ENCODE results near the gene HACD3. TPM values are rescaled to one million over a fixed set of nuclear protein-coding genes. Genes with fewer than 3 reads are reported as not detected.
"Not testable (repeated sequence)": the region's sequence is repeated elsewhere in the genome, so short reads cannot be mapped to it uniquely, and the experiment has no call there.

The HACD3 gene
- polyA plus RNA-seq, 4 donors: 139 to 184 (median 164) TPM

- no peak for DNase-seq (ENCODE audit: low read depth in 4 of 4, low spot score in 2 of 4)
Observed at GRCh38 chr15:65595960-65596359, 65.7 kb downstream of the HACD3 start.

- DNase-seq (ENCODE audit: low read depth in 4 of 4, low spot score in 2 of 4): no peak
Observed at GRCh38 chr15:65598468-65598867, 68.2 kb downstream of the HACD3 start.

GRCh38 chr15:65599677-65600076 is 69.4 kb downstream of the HACD3 start:
- no peak for DNase-seq (ENCODE audit: low read depth in 4 of 4, low spot score in 2 of 4)

GRCh38 chr15:65603134-65603533 is 72.9 kb downstream of the HACD3 start:
- no peak for DNase-seq (ENCODE audit: low read depth in 4 of 4, low spot score in 2 of 4)

- DNase-seq (ENCODE audit: low read depth in 4 of 4, low spot score in 2 of 4): no peak
Observed at GRCh38 chr15:65603559-65603958, 73.3 kb downstream of the HACD3 start.

- peak; percentile 87 to 93 (median 92) for DNase-seq (ENCODE audit: low read depth in 4 of 4, low spot score in 2 of 4)
Observed at GRCh38 chr15:65610871-65611718, 80.8 kb downstream of the HACD3 start, which contains the start of gene INTS14. Gene INTS14, minus strand, starts transcription at chr15:65611131. Its CDS starts 3,751 bp downstream, at chr15:65607380.

GRCh38 chr15:65611888-65612615 is 81.8 kb downstream of the HACD3 start:
- peak in 1 of 4 donors; percentile 6 for DNase-seq (ENCODE audit: low read depth in 4 of 4, low spot score in 2 of 4)

- no peak for DNase-seq (ENCODE audit: low read depth in 4 of 4, low spot score in 2 of 4)
Observed at GRCh38 chr15:65612616-65612946, 82.3 kb downstream of the HACD3 start.

- no peak for DNase-seq (ENCODE audit: low read depth in 4 of 4, low spot score in 2 of 4)
Observed at GRCh38 chr15:65612949-65613744, 82.9 kb downstream of the HACD3 start.

- not testable (repeated sequence) for DNase-seq (ENCODE audit: low read depth in 4 of 4, low spot score in 2 of 4)
Observed at GRCh38 chr15:65615887-65616286, 85.6 kb downstream of the HACD3 start.

- DNase-seq (ENCODE audit: low read depth in 4 of 4, low spot score in 2 of 4): no peak
Observed at GRCh38 chr15:65618560-65619109, 88.4 kb downstream of the HACD3 start.

- no peak for DNase-seq (ENCODE audit: low read depth in 4 of 4, low spot score in 2 of 4)
Observed at GRCh38 chr15:65619626-65620290, 89.5 kb downstream of the HACD3 start.

- no peak for DNase-seq (ENCODE audit: low read depth in 4 of 4, low spot score in 2 of 4)
Observed at GRCh38 chr15:65620833-65621232, 90.6 kb downstream of the HACD3 start.

GRCh38 chr15:65621638-65622037 is 91.4 kb downstream of the HACD3 start, which contains the start of gene SLC24A1:
Gene SLC24A1, plus strand, starts transcription at chr15:65621938. Its CDS starts 2,143 bp downstream, at chr15:65624081.
- DNase-seq (ENCODE audit: low read depth in 4 of 4, low spot score in 2 of 4): no peak

- no peak for DNase-seq (ENCODE audit: low read depth in 4 of 4, low spot score in 2 of 4)
Observed at GRCh38 chr15:65623103-65623502, 92.8 kb downstream of the HACD3 start.

GRCh38 chr15:65626856-65627255 is 96.6 kb downstream of the HACD3 start:
- no peak for DNase-seq (ENCODE audit: low read depth in 4 of 4, low spot score in 2 of 4)
